Tibial nerve (tissue), 4 donors: Measurements from ENCODE around the gene HNRNPF. TPM values are rescaled to one million over a fixed set of nuclear protein-coding genes. Genes with fewer than 3 reads are reported as not detected.

ENCODE experiments used
- DNase-seq, 2 donors: peaks; one replicate each; pipeline ENCODE4 v3.0.0-alpha.2; 2019; ENCODE audit warnings: low spot score in 2 of 2
- H3K27ac ChIP-seq, 4 donors: fragments of 200-600 bp; sonication (generic) in 3 of 4; one replicate each; pipeline ENCODE4 v1.5.1; 2017 to 2019; ENCODE audit warnings: mild to moderate bottlenecking in 1 of 4
- H3K27me3 ChIP-seq, 2 donors: fragments of 200-600 bp; sonication (generic) in 1 of 2; one replicate each; pipeline versions ENCODE4 v1.5.1 to v1.6.0; 2017 to 2019
- H3K36me3 ChIP-seq, 3 donors: fragments of 200-600 bp; sonication (generic); one replicate each; pipeline ENCODE4 v1.5.1; 2018 to 2019
- H3K4me1 ChIP-seq, 4 donors: fragments of 200-600 bp; sonication (generic) in 3 of 4; one replicate each; pipeline ENCODE4 v1.5.1; 2017 to 2019
- H3K4me3 ChIP-seq, 4 donors: fragments of 200-600 bp; sonication (generic) in 3 of 4; one replicate each; pipeline ENCODE4 v1.5.1; 2017 to 2019; ENCODE audit warnings: mild to moderate bottlenecking in 1 of 4, moderate library complexity in 1 of 4
- H3K9me3 ChIP-seq, 4 donors: fragments of 200-600 bp; sonication (generic) in 3 of 4; one replicate each; pipeline ENCODE4 v1.5.1; 2017 to 2019
- EP300 ChIP-seq, 2 donors: sonication (generic); formaldehyde crosslinking; IDR thresholded peaks; one replicate each; pipeline ENCODE4 v1.6.1; 2017; ENCODE audit warnings: antibody characterized with exemption in 2 of 2, mild to moderate bottlenecking in 1 of 2
- POLR2A ChIP-seq, 2 donors: fragments of 450-650 bp; IDR thresholded peaks; one replicate each; pipeline ENCODE4 v1.6.1; 2017; ENCODE audit warnings: antibody characterized with exemption in 2 of 2, mild to moderate bottlenecking in 2 of 2, moderate library complexity in 2 of 2
- WGBS, 2 donors: methylation state at CpG; one replicate each; pipeline ENCODE4 v1.1.5; 2018; 5-methylcytosine and 5-hydroxymethylcytosine counted together
- total RNA-seq, 4 donors: library from RNA; depleted of rRNA; stranded (reverse); fragments of >200 nt; gene quantifications; one replicate each; pipeline ENCODE4 v1.1.0, GENCODE V29; 2016
- TF ChIP-seq, protein P1 (sequence below), 5 experiments: fragments of 200-600 bp in 3 of 5; fragments of 450-650 bp in 2 of 5; sonication (generic) in 3 of 5; IDR thresholded peaks; one replicate each; pipeline ENCODE4 v1.5.1; 2016 to 2019; ENCODE audit warnings: antibody characterized with exemption in 5 of 5, mild to moderate bottlenecking in 3 of 5, moderate library complexity in 2 of 5

The HNRNPF gene
- total RNA-seq, 4 donors from 2014 or later: 112 to 136 (median 134) TPM

DNA sequence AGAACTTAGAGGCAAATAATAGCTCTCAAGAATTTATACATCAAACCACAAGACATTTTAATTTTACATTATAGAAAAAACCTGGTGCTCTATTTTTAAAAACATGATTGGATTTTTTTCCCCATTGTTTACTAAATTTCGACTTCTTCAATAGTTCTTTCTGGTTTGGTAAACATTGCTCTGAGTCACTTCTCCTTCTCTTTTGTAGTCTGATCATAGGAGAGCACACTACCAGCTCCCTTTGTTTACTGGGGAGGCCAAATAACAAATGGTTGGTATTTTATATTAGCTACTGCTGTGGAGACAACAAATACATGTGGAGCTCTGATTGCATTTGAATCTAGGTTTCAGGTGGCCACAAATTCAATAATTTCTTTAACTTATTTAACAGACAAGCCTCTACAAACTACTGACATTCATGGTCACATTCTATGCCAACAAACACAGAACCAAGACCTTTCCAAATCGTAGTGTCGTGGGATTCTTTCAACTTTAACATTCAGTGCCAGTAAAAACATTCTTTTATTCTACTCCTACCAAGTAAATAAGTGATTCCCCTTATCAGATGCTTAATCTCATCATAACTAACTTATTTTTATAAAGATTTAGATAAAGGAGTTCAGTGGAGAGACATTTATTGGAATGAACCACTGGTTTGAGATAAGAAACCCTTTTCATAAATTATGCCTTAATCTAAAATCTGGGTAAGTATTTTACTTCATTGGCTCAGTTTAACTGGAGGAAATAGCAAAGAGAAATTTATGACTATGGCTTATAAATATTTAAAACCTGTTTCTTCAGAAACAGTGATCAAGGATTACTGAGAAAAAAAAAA is 55.3 kb downstream of the HNRNPF start:
- peaks cover 0 to 15% (median 0%) of the 10 kb centered on the region in 4 donors for H3K4me1 ChIP-seq
- peak overlapping the region in 2 of 4 donors; percentile 9 to 22 for H3K27ac ChIP-seq
- peaks cover 0 to 10% of the 10 kb centered on the region in 2 donors for H3K27me3 ChIP-seq
- WGBS, 2 donors: 18 to 21% methylated on average over 3 of the region's 3 CpGs
- DNase-seq: no peak
- no peak for TF ChIP-seq EP300 (IDR thresholded peaks at IDR 0.05)
- TF ChIP-seq, protein P1, sequence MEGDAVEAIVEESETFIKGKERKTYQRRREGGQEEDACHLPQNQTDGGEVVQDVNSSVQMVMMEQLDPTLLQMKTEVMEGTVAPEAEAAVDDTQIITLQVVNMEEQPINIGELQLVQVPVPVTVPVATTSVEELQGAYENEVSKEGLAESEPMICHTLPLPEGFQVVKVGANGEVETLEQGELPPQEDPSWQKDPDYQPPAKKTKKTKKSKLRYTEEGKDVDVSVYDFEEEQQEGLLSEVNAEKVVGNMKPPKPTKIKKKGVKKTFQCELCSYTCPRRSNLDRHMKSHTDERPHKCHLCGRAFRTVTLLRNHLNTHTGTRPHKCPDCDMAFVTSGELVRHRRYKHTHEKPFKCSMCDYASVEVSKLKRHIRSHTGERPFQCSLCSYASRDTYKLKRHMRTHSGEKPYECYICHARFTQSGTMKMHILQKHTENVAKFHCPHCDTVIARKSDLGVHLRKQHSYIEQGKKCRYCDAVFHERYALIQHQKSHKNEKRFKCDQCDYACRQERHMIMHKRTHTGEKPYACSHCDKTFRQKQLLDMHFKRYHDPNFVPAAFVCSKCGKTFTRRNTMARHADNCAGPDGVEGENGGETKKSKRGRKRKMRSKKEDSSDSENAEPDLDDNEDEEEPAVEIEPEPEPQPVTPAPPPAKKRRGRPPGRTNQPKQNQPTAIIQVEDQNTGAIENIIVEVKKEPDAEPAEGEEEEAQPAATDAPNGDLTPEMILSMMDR (IDR thresholded peaks at IDR 0.05): no peak
- TF ChIP-seq POLR2A (IDR thresholded peaks at IDR 0.05): no peak
- H3K9me3 ChIP-seq: no peaks in the 10 kb centered on the region
- no peaks in the 10 kb centered on the region for H3K36me3 ChIP-seq
- no peak overlapping the region for H3K4me3 ChIP-seq

DNA sequence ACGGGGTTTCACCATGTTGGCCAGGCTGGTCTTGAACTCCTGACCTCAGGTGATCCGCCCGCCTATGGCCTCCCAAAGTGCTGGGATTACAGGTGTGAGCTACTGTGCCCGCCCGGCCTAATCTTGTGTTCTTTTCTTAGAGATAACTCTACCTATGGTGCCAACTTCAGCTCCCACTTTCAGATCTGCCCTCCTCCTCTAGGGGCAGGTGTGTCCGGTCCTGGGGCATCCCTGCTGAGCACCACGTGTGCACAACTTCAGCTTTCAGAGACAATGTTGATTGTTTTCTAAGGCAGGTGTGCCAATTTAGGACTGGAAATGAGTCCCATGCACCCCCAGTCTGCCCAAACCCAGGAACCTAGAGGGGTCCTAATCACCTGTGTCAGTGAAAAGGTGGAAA is 56.0 kb downstream of the HNRNPF start:
- WGBS, 2 donors: 68 to 72% methylated on average over 7 of the region's 7 CpGs
- no peaks in the 10 kb centered on the region for H3K9me3 ChIP-seq
- no peaks in the 10 kb centered on the region for H3K36me3 ChIP-seq
- no peak overlapping the region for H3K4me3 ChIP-seq
- H3K4me1 ChIP-seq: peaks cover 0 to 22% (median 2%) of the 10 kb centered on the region in 4 donors
- TF ChIP-seq, protein P1 (IDR thresholded peaks at IDR 0.05): no peak
- TF ChIP-seq POLR2A (IDR thresholded peaks at IDR 0.05) (no peak), EP300 (IDR thresholded peaks at IDR 0.05) (no peak)
- DNase-seq: no peak
- H3K27me3 ChIP-seq: peaks cover 0 to 10% of the 10 kb centered on the region in 2 donors
- no peak overlapping the region for H3K27ac ChIP-seq

DNA sequence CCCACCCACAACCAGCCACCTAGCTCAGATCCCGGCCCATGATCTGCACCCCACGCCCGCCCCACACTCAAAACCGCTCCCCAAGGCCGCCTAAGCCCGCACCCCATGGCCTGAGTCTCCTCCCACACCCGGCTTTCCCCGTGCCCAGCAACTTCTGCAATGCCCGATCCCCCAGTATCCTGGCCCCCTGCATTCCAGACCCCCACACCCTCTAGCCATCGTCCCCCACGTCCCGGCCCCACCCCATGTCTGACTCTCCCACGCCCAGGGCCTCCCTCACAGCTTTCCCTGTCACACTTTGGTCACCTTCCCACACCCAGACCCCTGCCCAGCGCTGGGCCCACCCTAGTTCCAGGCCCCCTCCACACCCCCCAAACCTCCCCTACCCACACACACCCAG is 57.7 kb downstream of the HNRNPF start:
- Histone ChIP-seq H3K36me3 (no peaks in the 10 kb centered on the region), H3K9me3 (no peaks in the 10 kb centered on the region), H3K4me1 (peaks cover 0 to 23% (median 2%) of the 10 kb centered on the region in 4 donors), H3K4me3 (no peak overlapping the region), H3K27me3 (peaks cover 0 to 10% of the 10 kb centered on the region in 2 donors), H3K27ac (no peak overlapping the region)
- DNase-seq: no peak
- 63 to 67% methylated on average over 14 of the region's 14 CpGs for WGBS, 2 donors
- TF ChIP-seq EP300 (IDR thresholded peaks at IDR 0.05) (no peak), POLR2A (IDR thresholded peaks at IDR 0.05) (no peak)
- TF ChIP-seq, protein P1 (IDR thresholded peaks at IDR 0.05): no peak

DNA sequence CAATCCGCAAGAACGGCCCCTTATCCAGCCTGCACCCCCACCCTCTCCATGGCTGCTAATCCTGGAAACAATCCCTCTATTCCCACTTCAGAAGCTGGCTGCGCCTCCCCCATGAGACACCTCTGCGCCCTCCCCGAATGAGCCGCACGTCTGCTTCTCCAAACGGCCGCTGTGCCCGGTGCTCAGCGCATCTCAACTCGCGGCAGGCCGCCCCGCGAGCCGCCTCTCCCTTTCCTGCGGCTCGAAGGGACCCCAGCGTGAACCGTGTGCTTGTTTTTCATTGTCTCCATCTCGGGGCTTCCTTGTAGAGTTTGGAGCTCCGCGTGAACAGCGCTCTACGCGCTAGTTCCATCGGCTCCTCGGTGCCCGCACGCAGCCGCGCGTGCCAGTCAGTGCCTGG is 58.3 kb downstream of the HNRNPF start:
- Histone ChIP-seq H3K27me3 (peaks cover 0 to 10% of the 10 kb centered on the region in 2 donors), H3K4me3 (no peak overlapping the region), H3K9me3 (no peaks in the 10 kb centered on the region), H3K27ac (no peak overlapping the region), H3K4me1 (peaks cover 0 to 17% (median 2%) of the 10 kb centered on the region in 4 donors), H3K36me3 (no peaks in the 10 kb centered on the region)
- DNase-seq: no peak
- 26 to 33% methylated on average over 34 of the region's 34 CpGs for WGBS, 2 donors
- TF ChIP-seq EP300 (IDR thresholded peaks at IDR 0.05) (no peak), POLR2A (IDR thresholded peaks at IDR 0.05) (no peak)
- TF ChIP-seq, protein P1 (IDR thresholded peaks at IDR 0.05): no peak

DNA sequence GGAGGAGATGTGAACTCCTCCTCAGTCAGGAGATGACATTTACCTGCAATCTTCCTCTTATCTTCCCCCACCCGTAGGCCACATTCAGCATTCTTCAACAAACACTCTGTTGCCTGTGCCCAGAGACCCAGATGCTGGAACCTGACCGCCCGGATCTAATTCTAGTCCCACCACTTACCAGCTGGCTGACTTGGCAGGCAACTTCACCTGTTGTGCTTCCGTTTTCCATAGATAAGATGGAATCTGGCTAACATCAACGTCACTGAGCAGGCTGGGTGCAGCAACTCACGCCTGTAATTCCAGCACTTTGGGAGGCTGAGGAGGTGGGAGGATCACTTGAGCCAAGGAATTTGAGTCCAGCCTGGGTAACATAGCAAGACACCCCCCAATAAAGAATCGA is 58.8 kb downstream of the HNRNPF start:
- Histone ChIP-seq H3K36me3 (no peaks in the 10 kb centered on the region), H3K9me3 (no peaks in the 10 kb centered on the region), H3K4me1 (peaks cover 0 to 15% (median 2%) of the 10 kb centered on the region in 4 donors), H3K27ac (no peak overlapping the region), H3K4me3 (no peak overlapping the region), H3K27me3 (peaks cover 0 to 10% of the 10 kb centered on the region in 2 donors)
- TF ChIP-seq POLR2A (IDR thresholded peaks at IDR 0.05) (no peak), EP300 (IDR thresholded peaks at IDR 0.05) (no peak)
- TF ChIP-seq, protein P1 (IDR thresholded peaks at IDR 0.05): no peak
- WGBS, 2 donors: 85 to 87% methylated on average over 7 of the region's 7 CpGs
- no peak for DNase-seq
